Measurements from ENCODE around the gene PIEZO2.

PIEZO2 gene

DNA sequence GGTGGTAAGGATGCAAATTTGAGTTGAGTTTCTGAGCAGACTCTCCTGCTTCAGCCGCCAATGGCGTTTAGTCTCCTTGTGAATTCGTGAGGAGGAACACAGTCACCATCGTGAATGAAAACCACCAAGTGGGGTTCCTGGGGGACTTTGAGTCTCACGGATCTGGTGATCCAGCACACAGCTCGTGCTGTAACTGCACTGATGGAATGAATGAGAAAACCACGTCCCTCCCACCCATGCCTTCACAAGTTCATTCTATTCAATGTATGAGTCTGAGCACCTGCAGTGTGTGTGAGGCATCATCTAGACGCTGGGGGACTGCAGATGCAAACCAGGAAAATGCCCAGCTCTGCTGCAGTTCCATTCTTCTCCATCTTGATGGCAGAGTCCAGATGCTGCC, 127.9 kb downstream of the PIEZO2 start:
- no peak for DNase-seq

DNA sequence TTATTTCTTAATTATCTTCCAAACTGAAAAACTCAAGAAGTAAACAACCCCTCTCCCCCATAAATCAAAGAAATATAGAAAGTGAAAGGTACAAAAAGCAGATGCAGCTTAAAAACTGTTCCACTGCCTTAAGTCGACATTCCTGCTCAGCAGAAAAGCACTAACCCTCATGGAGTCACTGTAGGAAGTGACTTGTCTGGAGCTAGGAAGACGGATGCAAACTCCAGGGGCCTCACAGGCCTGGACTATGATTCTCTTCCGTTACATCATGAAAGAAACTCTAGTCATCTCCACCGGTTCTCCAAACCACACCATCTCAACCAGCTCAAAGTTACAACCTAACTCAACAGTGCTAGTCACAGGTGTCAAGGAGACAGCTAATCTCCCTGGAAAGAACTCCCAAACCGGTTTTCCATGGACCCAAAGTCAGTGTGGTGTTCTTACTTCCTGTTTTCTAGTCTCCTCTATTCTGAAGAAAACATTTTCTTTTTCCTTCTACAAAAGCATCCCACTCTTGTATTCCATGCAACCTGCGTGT, 128.4 kb downstream of the PIEZO2 start:
- no peak for DNase-seq

DNA sequence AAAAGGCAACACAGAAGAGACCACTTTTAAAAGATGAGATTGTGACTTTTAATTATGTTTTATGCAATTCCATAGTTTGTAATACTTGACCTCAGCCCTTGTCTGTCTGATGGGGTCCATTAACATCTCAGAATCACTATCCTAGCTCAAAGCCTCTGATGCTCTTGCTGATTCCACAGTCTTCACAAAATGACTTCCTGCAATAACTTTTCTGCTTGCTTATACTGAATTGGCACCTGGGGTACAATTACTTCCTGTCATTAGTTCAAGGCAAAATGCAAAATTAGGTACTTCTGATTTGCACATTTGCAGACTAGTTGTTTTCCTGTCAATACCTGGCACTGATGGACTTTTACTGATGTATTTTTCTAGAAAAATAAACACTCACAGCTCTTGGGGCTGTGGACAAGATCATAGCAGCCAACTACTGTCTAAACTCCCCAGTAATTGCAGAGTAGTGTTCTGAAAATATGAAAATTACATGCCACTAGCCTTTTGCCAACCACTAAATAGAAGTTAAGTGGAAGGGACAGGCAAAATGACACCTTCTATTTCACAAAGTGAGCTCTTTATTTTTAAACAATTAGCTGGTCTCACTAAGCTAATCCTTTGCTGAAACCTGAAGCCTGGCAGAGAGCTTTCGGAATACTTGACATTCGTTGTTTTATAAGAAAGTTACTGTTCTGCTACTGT, 129.1 kb downstream of the PIEZO2 start:
- no peak for DNase-seq

DNA sequence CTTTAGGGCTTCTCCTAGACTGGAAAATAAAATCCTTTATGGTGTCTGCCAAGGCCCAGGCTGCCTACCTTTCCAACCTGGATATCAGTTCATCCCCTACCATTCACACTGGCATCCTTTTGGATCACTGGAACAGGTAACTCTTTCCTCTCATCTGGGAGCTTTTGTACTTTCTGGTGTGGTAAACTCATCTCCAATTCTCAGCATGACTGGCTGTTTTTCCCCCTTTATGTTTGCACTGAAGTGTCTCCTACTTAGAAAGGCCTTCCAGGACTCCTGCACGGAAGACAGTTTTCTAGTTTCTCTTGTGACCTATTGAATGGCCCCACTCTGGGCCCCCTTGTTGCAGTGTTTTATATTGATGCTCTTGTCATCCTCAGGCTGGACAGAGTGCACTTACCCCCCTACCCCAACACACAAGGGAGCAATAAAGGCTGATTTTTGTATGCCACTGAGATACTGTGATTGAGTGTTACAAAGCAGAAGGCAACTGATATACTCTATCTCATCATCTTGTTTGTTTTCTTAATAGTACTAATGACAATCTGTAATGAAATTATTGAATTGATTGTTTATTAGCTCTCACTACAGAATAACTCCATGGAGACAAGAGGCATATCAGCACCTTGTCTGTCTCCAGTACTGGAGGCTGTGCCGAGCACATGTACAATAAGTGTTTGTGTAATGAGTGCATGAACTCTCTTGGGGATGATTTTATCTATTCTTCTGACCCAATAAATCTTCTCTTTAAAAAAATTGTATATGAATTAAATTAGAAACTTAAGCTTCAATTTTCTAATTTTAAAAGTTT, 129.9 kb downstream of the PIEZO2 start:
- no peak for DNase-seq

DNA sequence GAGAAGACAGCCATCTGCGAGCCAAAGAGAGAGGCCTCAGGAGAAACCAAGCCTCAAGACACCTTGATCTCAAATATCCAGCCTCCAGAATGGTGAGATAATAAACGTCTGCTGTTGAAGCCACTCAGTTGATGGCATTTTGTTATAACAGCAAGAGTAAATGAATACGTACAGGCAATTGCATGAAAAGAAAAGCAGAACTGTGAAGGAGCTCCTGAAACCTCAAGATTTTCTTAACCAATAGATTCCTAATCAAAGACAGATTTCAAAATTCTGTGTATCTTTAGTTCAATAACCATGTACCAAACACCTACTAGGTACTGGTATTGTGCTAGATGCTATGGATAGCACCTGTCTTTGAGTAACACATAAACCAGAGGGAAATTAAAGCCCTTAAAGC, 139.5 kb downstream of the PIEZO2 start:
- DNase-seq = no peak

DNA sequence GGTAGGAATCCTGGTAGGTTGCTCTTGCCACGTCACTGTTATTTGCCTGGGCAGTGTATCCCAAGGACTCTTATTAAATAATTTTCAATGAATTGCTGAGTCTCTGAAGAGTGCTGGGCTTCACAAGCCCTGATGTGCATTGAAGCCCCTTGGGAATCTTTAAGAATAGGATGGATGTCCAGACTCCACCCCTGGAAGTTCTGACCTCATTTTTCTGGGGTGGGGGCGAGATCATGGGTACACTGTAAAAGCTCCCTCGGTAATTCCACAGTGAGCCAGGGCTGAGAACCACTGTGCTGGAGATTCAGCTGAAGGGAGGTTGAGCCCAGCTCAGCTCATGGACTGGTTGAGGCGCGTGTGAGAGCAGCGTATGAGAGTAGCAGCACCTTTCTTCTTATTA, 140.2 kb downstream of the PIEZO2 start:
- no peak for DNase-seq

DNA sequence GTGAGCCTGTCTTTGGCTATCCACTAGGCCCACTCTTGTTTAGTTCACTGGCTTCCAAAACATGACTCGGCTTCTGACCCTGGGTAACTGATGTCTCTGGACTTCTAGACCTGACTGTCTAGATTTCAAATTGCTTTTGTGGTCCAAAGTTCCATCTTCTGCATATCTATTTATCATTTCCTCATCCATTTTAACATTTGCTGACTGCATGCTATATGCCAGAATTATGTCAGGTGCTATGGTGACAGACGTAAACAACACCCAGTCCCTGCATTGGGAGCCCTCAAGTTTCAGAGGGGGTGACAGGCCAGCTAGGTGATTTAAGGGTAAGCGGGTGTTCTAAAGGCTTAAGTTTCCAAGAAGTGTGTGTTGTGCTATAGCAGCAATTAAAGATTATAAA, 140.9 kb downstream of the PIEZO2 start:
- no peak for DNase-seq

DNA sequence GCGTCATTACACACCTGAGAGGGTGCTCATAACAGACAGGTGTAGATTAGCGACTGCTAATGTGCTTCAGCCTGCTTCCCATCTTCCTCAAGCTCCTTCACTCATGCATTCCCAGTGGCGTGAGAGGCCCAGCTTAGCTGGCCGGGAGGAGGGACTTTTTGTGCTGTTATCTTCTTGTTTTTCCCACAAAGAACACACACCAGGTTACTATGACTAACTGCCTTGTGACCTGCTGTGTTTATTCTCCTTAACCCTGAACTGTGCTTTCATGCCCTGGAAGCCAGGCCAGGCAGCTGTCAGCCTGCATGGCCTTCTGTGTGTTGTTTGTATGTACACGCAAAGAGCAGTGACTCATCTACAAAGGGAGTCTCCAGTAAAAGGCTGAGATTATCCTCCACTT, 143.8 kb downstream of the PIEZO2 start:
- no peak for DNase-seq

DNA sequence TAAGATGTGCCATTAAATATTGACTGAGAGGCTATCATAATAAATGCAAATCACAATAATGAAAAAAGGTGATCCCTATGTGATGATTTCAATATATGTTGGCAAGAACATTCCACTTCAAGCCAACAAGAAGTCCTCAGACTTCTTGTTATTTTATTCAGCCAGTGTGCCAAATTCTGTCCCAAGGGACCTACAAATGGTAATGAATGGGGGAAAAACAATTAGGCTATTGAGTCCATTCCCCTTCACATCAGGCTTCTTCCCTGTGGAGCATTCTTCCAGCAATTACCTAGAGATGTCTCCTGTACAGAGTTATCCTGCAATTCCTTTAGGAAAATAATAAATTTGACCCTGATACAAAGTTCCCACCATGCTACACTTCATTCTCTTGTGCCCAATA, 144.4 kb downstream of the PIEZO2 start:
- no peak for DNase-seq

DNA sequence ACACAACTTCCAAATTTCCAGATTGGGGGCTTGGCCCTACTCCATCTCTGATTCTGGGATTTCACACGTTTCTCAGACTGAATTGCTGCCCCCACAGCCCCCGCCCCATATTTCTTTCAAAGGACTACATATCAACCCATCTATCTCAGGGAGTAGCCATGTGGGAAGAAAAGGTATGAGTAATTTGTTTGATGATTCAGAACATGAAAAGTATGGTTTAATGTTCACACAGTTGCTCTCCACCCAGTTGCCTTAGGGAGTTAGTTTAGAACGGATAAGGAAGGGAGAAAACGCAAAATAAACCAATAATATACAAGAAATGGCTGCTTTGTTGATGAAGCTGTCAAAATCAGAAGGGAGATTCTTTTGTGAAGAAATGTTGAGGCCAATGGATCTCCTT, 145.1 kb downstream of the PIEZO2 start:
- DNase-seq = no peak

DNA sequence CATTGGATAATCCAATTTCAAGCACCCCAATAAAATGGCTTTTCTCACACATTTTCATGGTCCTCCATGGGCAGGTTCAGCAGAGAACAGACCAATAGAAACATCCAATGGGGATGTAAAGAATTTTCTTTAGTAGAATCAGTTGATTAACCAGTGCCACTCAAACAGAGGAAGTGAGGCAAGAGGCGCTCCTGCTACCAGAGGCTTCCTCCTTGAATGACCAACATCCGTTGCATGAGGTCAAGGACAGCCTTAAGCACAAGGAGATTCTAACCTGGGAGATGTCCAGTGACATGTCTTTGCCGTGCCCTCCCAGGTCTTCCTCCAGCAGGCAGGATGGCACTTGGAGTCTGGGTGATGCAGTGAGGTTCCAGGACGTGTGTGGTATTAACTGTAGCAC, 146.6 kb downstream of the PIEZO2 start:
- DNase-seq = no peak

DNA sequence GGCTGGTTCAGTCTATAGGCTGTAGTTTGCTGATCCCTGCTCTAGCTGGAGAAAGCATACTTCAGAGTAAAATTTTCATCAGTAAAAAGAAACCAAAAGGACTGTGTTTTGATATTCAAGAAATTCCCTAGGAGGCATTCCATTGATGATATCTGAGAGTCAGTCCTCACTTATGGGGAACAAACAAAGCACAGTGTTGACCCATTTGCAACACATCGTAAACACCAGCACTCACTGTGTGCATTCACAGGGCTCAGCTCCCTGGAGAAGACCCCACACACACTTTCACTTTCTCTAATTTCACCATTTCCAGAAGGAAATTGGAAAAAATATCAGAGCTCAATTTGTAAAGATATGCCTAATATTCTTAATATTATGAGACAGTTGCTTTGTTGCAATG, 147.1 kb downstream of the PIEZO2 start:
- no peak for DNase-seq

DNA sequence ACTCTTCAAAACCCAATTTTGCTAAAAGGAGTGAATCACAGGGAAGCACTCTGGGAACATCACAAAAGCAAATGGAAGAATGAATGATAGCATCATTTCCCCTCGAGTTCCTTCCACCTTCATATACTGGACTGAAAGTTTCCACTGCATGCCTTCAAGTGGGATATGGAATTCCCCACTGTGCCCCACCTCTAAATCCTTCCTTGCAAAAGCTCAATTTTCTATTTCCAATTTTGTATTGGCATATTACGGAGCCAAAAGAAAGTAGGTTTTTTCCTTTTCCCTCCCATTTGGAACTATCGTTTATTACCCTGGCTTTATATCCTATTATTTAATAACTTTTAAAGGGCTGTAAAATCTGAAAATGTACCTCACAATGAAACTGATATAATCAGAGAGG, 149.3 kb downstream of the PIEZO2 start:
- no peak for DNase-seq

DNA sequence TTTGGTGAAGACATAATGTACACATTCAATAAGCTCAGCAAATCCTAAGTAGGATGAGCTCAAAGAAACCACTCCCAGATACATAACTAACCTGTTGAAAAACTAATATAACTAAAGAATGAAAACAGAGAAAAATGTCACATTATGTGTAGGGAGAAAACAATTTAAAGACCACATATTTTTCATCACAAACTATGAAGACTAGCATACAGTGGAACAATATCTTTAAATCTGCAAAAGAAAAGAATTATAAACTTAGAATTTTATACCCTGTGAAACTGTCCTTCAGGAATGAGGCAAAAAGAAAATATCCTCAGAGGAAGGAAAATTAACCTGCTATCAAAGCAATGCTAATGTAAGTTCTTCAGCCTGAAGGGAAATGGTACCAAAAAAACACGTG, 151.5 kb downstream of the PIEZO2 start:
- DNase-seq = no peak

DNA sequence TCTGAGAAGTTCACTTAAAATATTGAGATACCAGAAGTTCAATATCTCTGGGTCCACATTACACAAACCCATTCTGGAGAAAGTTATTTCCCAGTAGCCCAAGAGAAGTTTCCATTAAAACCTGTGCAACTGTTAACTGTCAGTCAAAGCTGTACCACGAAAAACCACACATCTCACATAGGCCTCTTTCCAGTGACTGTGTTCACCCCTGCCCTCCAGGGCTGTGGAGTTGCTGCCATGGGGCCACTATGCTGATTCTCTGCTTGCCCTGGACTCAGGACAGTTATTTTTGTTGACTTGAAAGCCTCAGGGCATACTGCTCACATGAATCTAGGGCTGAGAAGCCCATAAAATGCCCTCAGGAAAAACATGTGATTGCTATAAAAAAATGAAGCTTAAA, 153.8 kb downstream of the PIEZO2 start:
- DNase-seq = no peak

DNA sequence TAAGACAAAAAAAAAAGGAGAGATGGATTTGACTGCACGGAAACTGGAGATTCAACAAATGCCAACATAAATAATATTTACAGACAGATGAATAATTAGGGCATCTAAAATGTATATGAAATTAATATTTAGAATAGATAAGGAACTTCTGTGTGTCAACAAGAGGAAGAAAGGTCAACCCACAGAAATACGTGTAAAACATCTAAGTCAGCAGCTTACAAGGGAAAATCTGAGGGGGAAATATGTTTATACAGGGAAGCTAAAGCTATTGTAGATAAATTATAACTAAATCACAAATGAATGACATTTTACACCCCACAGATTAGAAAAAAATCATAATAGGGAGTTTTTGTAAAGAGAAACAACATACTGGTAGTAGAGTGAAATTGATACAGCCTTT, 159.9 kb downstream of the PIEZO2 start:
- no peak for DNase-seq

DNA sequence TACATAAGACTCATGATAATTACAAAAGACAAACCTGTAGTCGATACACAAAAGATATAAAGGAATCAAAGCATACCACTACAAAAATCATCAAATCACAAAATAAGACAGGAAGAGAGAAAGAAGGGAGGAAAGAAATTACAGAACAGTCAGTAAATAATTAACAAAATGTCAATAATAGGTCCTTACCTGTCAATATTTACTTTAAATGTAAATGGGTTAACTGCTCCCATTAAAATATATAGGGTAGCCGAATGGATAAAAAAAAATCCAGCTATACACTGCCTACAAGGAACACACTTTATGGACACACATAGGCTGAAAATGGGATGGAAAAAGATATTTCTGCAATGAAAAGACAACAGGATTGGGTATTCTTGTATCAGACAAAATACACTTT, 163.7 kb downstream of the PIEZO2 start:
- DNase-seq = no peak

DNA sequence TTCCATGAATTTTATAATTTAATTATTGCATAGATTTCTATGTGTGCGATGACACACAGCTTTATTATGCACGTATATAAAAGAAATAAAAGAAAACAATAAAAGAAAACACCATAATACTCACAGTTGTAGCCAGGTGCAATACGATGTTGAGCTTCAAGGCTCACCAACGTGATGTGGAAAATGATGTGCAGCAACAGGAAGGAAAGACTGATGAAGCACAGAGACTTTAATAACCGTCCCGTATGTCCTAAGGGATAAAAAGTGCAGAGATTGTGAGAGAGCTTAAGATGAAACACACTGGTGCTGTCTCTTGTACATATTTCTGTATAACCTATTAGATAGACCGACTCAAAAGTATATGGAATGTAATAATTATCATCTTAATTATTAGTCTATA, 170.0 kb downstream of the PIEZO2 start:
- DNase-seq = no peak

DNA sequence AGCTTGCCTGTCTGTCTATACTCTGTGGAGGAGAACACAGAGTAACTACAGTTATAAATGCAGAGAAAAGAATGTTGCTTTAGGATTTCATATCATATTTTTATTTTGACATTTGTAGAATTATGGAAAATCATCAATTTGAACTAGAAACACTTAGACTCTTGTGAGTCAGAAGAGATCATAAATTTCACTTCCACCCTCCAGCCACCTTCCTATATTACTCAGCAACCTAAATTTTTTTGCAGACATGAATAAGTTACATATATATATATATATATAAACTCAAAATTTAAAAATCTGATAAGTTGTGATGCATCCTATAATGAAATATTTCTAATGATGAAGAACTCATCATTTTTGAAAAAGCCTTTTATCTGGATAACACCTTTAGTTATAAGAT, 172.3 kb downstream of the PIEZO2 start:
- no peak for DNase-seq

DNA sequence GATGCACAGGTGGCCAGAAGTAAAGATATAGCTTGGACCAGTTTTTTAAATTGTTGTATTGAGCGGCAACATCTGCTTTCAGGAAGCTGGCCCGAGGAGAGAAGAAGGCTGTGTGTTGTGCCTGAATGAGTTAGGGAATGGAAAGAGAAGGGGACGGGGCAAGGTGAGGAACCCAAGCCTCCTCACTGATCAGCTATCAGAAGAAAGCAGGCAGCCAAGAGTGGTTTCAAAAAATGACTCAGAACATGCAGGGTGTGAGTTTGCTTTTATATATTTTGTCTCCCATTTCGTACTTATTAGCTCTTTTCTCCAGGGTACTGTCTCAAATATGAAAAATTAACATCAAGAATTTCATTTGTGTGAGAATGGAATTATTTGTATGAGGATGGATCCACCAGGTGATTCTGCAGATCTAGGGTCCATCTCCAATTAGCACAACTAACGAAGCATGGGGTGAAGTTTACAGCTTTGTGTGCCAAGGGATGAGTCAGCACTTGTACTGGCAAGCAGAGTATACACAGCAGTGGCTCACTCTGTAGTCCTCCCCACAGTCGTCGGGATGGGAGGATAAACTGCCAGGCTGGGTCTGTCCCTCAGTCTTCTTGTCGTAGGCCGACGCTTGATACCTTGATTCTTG, 175.7 kb downstream of the PIEZO2 start:
- no peak for DNase-seq

DNA sequence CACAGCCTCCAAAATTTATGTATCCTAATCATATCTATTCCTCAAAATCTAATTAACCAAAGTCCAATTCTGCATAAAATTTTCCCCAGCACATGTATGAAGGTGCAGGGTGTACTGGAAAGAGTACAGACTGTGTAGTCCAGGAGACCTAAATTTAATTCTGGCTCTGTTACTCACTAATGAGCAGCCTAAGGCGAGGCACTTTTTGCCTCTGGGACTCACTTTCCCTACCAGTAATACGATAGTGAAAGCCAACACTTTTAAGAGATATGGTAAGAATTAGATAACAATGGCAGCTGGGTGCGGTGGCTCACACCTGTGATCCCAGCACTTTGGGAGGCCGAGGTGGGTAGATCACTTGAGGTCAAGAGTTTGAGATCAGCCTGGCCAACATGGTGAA, 177.7 kb downstream of the PIEZO2 start:
- DNase-seq = no peak

DNA sequence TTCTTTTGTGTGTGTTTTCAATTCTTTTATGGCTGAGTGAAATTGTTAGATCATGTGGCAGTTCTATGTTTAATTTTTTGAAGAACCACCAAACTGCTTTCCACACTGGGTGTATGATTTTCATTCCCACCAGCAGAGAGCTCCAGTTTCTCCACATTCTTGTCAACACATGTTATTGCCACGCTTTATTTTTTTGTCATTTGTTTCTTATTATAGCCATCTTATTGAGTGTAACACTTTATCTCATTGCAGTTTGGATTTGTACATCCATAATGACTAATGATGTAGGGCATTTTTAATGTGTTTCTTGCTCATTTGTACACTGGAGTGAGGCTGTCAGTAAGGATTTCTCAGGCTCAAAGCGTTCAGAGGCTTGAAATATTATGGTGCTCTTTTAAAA, 184.2 kb downstream of the PIEZO2 start:
- no peak for DNase-seq

DNA sequence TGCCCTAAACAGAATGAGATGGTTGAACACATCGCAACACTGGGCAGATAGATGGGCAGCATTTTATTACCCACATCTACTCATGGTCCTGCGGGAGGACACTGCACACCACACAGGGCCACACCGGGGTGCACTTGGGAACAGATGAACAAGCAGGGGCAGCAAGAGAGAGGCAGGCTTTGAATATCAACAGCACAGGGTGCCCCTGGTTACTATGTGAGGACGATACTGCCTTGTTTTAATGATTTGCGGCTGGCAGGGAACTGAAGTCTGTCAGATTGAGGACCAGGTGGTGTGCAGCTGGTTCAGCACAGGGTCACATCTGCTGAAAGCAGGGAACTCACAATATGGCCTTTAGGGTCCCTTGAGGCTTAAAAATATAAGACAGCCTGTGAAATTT, 195.7 kb downstream of the PIEZO2 start:
- no peak for DNase-seq

All from CD4-positive, alpha-beta T cell treated with Interleukin-1 beta for 1 hour (primary cell).